HEK293 (cell line): ENCODE data around the gene ZNF143.
A peak's percentile ranks its signal among the peaks of the same experiment; 100 is the strongest.

Source experiments
- CTCF ChIP-seq: fragments of 450-650 bp; formaldehyde crosslinking; IDR thresholded peaks from 2 replicates; pipeline ENCODE4 v1.5.1; 2016; ENCODE audit warnings: missing biosample characterization, missing genetic modification characterization
- ZNF335 ChIP-seq: fragments of 450-650 bp; formaldehyde crosslinking; conservative IDR thresholded peaks from 2 replicates; pipeline ENCODE4 v1.5.1; 2016; ENCODE audit warnings: missing biosample characterization, missing genetic modification characterization

- TF ChIP-seq ZNF335 (tag by site-specific recombination) (no peak), CTCF (tag by site-specific recombination) (peak; percentile 47; the same call in 1 of the 2 replicates)
Observed at GRCh38 chr11:9535189-9535781, 74.5 kb downstream of the ZNF143 start.
